GM13976 (cell line): ENCODE results near the gene SCAF8.
"Not testable (repeated sequence)": the region's sequence is repeated elsewhere in the genome, so short reads cannot be mapped to it uniquely, and the experiment has no call there.

Experiments
- DNase-seq: peaks from one replicate; pipeline ENCODE4 v3.0.0; 2012; ENCODE audit warnings: low spot score
- in situ Hi-C: fragments of 300-500 bp; cut with MboI; formaldehyde crosslinking; loops from one replicate; pipeline ENCODE4 v1.12.0; 2022; ENCODE audit warnings: low sequenced_read_pairs, mixed read lengths, inconsistent platforms; ENCODE audit not compliant: unreplicated experiment
- TF ChIP-seq, protein P1 (sequence below): IDR thresholded peaks from 2 replicates; pipeline ENCODE4 v1.5.1; 2012; ENCODE audit warnings: borderline replicate concordance, mild to moderate bottlenecking; ENCODE audit not compliant: insufficient read depth; ENCODE audit errors: extremely low read depth, missing control alignments, control extremely low read depth

Gene SCAF8

DNA sequence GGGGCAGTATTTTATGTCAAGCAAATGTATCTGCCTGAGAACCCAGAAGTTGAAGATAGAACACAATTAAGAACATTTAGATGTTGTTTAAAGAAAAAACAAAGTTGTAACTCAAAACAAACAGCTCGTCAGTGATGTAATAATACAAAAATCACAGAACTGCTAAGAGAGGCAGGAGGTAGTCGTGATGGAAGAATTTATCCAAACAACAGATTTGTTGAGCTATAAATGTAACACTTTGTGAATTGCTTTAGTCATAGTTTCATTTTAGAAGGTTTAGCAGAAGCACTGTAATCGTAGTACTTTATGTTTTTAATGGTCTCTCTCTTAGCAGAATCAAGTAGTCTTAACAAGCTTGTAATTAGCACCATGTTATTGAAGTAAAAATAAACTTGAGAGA lies 73.6 kb downstream of the SCAF8 start:
- in situ Hi-C loops: loop anchor here (10.0 kb wide), 1 partner anchor 132 kb away; no protein-coding TSS in a partner anchor
- TF ChIP-seq, protein P1, sequence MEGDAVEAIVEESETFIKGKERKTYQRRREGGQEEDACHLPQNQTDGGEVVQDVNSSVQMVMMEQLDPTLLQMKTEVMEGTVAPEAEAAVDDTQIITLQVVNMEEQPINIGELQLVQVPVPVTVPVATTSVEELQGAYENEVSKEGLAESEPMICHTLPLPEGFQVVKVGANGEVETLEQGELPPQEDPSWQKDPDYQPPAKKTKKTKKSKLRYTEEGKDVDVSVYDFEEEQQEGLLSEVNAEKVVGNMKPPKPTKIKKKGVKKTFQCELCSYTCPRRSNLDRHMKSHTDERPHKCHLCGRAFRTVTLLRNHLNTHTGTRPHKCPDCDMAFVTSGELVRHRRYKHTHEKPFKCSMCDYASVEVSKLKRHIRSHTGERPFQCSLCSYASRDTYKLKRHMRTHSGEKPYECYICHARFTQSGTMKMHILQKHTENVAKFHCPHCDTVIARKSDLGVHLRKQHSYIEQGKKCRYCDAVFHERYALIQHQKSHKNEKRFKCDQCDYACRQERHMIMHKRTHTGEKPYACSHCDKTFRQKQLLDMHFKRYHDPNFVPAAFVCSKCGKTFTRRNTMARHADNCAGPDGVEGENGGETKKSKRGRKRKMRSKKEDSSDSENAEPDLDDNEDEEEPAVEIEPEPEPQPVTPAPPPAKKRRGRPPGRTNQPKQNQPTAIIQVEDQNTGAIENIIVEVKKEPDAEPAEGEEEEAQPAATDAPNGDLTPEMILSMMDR: no peak

DNA sequence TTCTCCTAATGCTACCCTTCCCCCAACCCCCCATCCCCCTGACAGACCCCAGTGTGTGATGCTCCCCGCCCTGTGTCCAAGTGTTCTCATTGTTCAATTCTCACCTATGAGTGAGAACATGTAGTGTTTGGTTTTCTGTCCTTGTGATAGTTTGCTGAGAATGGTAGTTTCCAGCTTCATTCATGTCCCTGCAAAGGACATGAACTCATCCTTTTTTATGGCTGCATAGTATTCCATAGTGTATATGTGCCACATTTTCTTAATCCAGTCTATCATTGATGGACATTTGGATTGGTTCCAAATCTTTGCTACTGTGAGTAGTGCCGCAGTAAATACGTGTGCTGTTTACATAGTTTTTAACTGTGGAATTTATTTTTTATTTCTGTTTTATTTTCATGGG lies 78.4 kb downstream of the SCAF8 start:
- in situ Hi-C loops, DNase-seq: not testable (repeated sequence)

More for the DNA sequence above, 73.6 kb downstream of the SCAF8 start:
- DNase-seq: no peak

- TF ChIP-seq, protein P1: no peak
- in situ Hi-C loops: no loop called here
- DNase-seq: no peak
Measured at GRCh38 chr6:154814063-154814462, 80.8 kb downstream of the SCAF8 start.

- in situ Hi-C loops: no loop called here
- TF ChIP-seq, protein P1: no peak
- DNase-seq: no peak
Measured at GRCh38 chr6:154815938-154816820, 83.0 kb downstream of the SCAF8 start.

- TF ChIP-seq, protein P1: no peak
- DNase-seq: no peak
- in situ Hi-C loops: no loop called here
Measured at GRCh38 chr6:154821099-154821498, 87.9 kb downstream of the SCAF8 start.

DNA sequence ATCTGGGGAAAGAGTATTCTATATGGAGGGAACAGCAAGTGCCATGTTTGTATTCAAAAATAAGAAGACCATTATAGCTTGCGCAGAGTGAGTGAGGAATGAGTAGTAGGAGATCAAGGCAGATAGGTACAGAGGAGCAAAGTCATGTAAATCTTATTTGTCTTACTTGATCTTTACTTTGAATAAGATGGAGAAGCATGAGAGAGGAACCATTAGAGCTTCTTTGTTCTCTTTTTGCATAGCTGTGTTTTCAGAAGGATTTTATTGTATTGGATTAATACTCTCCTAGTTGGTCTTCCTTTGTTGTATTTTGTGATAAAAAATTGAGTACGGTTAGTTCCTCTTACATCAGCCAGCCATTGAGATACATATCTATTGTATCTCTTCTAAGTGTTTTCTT lies 88.4 kb downstream of the SCAF8 start:
- in situ Hi-C loops: no loop called here
- TF ChIP-seq, protein P1: no peak
- DNase-seq: no peak

GRCh38 chr6:154822947-154823558 lies 89.8 kb downstream of the SCAF8 start:
- TF ChIP-seq, protein P1: no peak
- DNase-seq: no peak
- in situ Hi-C loops: no loop called here
